ENCODE data around the gene UBE2K. TPM values are rescaled to one million over a fixed set of nuclear protein-coding genes. Genes with fewer than 3 reads are reported as not detected.

UBE2K gene
- total RNA-seq, 1 experiment from 2014 or later: 77.7 TPM

DNA sequence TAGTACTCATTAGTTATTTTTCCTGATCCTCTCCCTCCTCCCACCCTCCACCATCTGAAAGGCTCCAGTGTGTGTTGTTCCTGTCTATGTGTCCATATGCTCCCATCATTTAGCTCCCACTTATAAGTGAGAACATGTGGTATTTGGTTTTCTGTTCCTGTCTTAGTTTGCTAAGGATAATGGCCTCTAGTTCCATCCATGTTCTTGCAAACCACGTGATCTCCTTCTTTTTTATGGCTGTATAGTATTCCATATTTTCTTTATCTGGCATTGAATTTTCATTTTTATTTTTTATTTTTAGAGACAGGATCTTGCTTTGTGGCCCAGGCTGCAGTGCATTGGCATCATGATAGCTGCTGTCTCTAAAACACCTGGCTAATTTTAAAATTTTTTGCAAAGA, 11.9 kb upstream of the UBE2K start:
- no peaks in the 10 kb centered on the region for H3K9me3 Mint-ChIP-seq (ENCODE audit: low read depth, unreplicated experiment)
- no peaks in the 10 kb centered on the region for H3K36me3 Mint-ChIP-seq (ENCODE audit: insufficient read depth, unreplicated experiment)
- BruUV-seq (replicated peaks): no TSS peak
- intact Hi-C loops (cut with micrococcal nuclease; ENCODE audit: unreplicated experiment): no loop called here
- no peak overlapping the region for H3K4me3 Mint-ChIP-seq (ENCODE audit: low read depth, unreplicated experiment)
- TF ChIP-seq, protein P1, sequence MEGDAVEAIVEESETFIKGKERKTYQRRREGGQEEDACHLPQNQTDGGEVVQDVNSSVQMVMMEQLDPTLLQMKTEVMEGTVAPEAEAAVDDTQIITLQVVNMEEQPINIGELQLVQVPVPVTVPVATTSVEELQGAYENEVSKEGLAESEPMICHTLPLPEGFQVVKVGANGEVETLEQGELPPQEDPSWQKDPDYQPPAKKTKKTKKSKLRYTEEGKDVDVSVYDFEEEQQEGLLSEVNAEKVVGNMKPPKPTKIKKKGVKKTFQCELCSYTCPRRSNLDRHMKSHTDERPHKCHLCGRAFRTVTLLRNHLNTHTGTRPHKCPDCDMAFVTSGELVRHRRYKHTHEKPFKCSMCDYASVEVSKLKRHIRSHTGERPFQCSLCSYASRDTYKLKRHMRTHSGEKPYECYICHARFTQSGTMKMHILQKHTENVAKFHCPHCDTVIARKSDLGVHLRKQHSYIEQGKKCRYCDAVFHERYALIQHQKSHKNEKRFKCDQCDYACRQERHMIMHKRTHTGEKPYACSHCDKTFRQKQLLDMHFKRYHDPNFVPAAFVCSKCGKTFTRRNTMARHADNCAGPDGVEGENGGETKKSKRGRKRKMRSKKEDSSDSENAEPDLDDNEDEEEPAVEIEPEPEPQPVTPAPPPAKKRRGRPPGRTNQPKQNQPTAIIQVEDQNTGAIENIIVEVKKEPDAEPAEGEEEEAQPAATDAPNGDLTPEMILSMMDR (IDR thresholded peaks at IDR 0.05; ENCODE audit: unreplicated experiment): no peak
- no peaks in the 10 kb centered on the region for H3K4me1 Mint-ChIP-seq (ENCODE audit: low read depth, unreplicated experiment)
- CTCF ChIA-PET: interaction anchor here (0.6 kb wide), 1 partner anchor 9 kb away, joined by 11 read pairs; no protein-coding TSS in a partner anchor
- no peaks in the 10 kb centered on the region for H3K27me3 Mint-ChIP-seq (ENCODE audit: unreplicated experiment)
- no peak for DNase-seq
- no peak overlapping the region for H3K27ac Mint-ChIP-seq (ENCODE audit: unreplicated experiment)

DNA sequence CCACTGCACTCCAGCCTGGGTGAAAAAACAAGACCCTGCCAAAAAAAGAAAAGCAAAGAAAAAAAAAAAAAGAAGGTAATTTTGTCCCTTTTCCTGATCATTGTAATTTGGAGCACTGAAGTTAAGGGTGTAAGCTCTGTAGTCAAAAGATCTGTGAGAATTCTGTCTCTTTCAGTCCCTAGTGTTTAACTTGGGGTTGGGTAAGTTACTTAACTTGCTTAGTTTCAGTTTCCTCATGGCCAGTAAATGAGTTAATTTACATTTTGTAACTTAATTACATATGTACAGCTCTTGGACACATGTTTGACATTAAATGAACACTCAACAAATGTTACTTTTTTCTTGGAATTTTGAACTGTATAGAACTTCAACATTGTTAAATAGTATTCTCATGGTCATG, 10.9 kb upstream of the UBE2K start:
- H3K9me3 Mint-ChIP-seq (ENCODE audit: low read depth, unreplicated experiment): no peaks in the 10 kb centered on the region
- no peak overlapping the region for H3K4me3 Mint-ChIP-seq (ENCODE audit: low read depth, unreplicated experiment)
- DNase-seq: no peak
- H3K36me3 Mint-ChIP-seq (ENCODE audit: insufficient read depth, unreplicated experiment): no peaks in the 10 kb centered on the region
- TF ChIP-seq, protein P1 (IDR thresholded peaks at IDR 0.05; ENCODE audit: unreplicated experiment): no peak
- intact Hi-C loops (cut with micrococcal nuclease; ENCODE audit: unreplicated experiment): no loop called here
- CTCF ChIA-PET: no interaction called here
- H3K27ac Mint-ChIP-seq (ENCODE audit: unreplicated experiment): no peak overlapping the region
- H3K4me1 Mint-ChIP-seq (ENCODE audit: low read depth, unreplicated experiment): no peaks in the 10 kb centered on the region
- H3K27me3 Mint-ChIP-seq (ENCODE audit: unreplicated experiment): no peaks in the 10 kb centered on the region
- no TSS peak for BruUV-seq (replicated peaks)

DNA sequence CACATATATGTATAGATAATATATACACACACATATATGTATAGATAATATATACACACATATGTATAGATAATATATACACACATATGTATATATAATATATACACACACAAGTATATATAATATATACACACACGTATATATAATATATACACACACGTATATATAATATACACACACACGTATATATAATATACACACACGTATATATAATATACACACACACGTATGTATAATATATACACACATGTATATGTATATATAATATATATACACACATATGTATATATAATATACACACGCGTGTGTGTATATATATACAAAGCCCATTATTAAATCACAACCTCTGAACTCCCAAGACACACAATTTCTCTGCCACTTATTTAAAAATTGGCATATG, 8.0 kb upstream of the UBE2K start:
- no TSS peak for BruUV-seq (replicated peaks)
- TF ChIP-seq, protein P1 (IDR thresholded peaks at IDR 0.05; ENCODE audit: unreplicated experiment): no peak
- intact Hi-C loops (cut with micrococcal nuclease; ENCODE audit: unreplicated experiment): no loop called here
- Mint-ChIP-seq H3K9me3 (ENCODE audit: low read depth, unreplicated experiment) (no peaks in the 10 kb centered on the region), H3K27ac (ENCODE audit: unreplicated experiment) (no peak overlapping the region), H3K36me3 (ENCODE audit: insufficient read depth, unreplicated experiment) (no peaks in the 10 kb centered on the region), H3K27me3 (ENCODE audit: unreplicated experiment) (no peaks in the 10 kb centered on the region), H3K4me1 (ENCODE audit: low read depth, unreplicated experiment) (no peaks in the 10 kb centered on the region), H3K4me3 (ENCODE audit: low read depth, unreplicated experiment) (no peak overlapping the region)
- DNase-seq: no peak
- CTCF ChIA-PET: interaction anchor here (1.1 kb wide), 1 partner anchor 145 kb away, joined by 5 read pairs; no protein-coding TSS in a partner anchor

DNA sequence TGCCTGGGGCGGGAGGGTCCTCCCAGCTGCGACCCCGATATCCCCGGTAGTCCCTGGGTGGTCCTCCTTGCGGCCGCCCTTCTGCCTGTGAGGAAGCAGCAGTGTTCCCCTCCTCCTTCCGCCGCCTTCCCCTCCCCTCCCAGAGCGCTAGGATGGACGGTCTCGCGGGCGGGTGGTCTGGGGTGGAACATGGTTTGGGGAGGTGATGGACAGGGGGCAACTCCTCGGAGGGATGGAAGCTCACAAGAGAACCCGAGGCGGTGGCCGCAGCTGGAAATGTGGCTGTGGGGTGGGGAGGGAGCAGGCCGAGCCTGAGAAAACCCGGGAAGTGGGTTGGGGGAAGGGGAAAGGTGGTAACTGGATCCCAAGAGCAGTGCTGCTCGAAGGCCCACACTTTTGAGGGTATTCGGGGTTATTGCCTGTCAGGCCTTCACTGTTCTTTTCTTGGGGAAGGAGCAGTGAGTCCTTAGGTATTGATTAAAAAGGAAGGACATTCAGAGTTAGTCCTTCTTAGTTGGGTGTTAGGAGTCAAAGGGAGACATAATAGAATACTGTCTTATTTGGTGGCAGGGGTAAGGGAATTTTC, 581 bp downstream of the UBE2K start:
- TF ChIP-seq, protein P1 (IDR thresholded peaks at IDR 0.05; ENCODE audit: unreplicated experiment): no peak
- Mint-ChIP-seq H3K27me3 (ENCODE audit: unreplicated experiment) (no peaks in the 10 kb centered on the region), H3K9me3 (ENCODE audit: low read depth, unreplicated experiment) (no peaks in the 10 kb centered on the region), H3K36me3 (ENCODE audit: insufficient read depth, unreplicated experiment) (peaks cover 28% of the 10 kb centered on the region), H3K4me3 (ENCODE audit: low read depth, unreplicated experiment) (peak overlapping the region; percentile 93), H3K27ac (ENCODE audit: unreplicated experiment) (peak overlapping the region; percentile 62), H3K4me1 (ENCODE audit: low read depth, unreplicated experiment) (no peaks in the 10 kb centered on the region)
- BruUV-seq (replicated peaks): no TSS peak
- DNase-seq: peak; percentile 28
- CTCF ChIA-PET: interaction anchor here (0.7 kb wide), 1 partner anchor 23 kb away, joined by 4 read pairs; no protein-coding TSS in a partner anchor
- intact Hi-C loops (cut with micrococcal nuclease; ENCODE audit: unreplicated experiment): no loop called here
